Caco-2 (cell line): ENCODE results near the gene UBE2E1. TPM values are rescaled to one million over a fixed set of nuclear protein-coding genes. Genes with fewer than 3 reads are reported as not detected.

Source experiments
- BruUV-seq: library from RNA; stranded (reverse); fragments of 400-500 nt; replicated peaks from 2 replicates; lab custom pipeline; 2021; lab: Mats Ljungman, UMichigan
- CTCF ChIA-PET: fragments of 300-600 bp; sonication (Branson Sonifier 250); formaldehyde crosslinking; loops from one replicate; lab custom pipeline; 2022; ENCODE audit warnings: antibody characterized with exemption; lab: Charles Lee
- POLR2A ChIA-PET: fragments of 300-600 bp; sonication (Branson Sonifier 250); formaldehyde crosslinking; loops from one replicate; lab custom pipeline; 2022; ENCODE audit warnings: antibody characterized with exemption; lab: Charles Lee
- DNase-seq, 2 experiments: peaks; one replicate each; pipeline versions ENCODE4 v3.0.0 to v3.0.0-alpha.2; 2020 to 2022
- H3K27me3 ChIP-seq: replicated peaks from 2 replicates; pipeline ENCODE4 v1.6.0; 2011; ENCODE audit warnings: low read length; ENCODE audit not compliant: control insufficient read depth, insufficient read depth
- H3K36me3 ChIP-seq: 2 replicates; pipeline ENCODE4 v1.5.1; 2011; ENCODE audit warnings: low read length; ENCODE audit not compliant: control insufficient read depth, insufficient read depth
- H3K4me1 ChIP-seq: fragments of 250-450 bp; sonication (Bioruptor Pico); 2 replicates; pipeline ENCODE4 v1.5.1; 2020; ENCODE audit warnings: mild to moderate bottlenecking
- H3K4me3 ChIP-seq: 2 replicates; pipeline ENCODE4 v1.5.1; 2011; ENCODE audit warnings: low read depth, mild to moderate bottlenecking, control low read depth, low read length
- H3K9me3 ChIP-seq: fragments of 250-450 bp; sonication (Bioruptor Pico); 2 replicates; pipeline ENCODE4 v1.5.1; 2020; ENCODE audit warnings: mild to moderate bottlenecking, moderate library complexity
- H3K27ac Mint-ChIP-seq: one replicate; pipeline ENCODE4 v1.8.0; 2022; ENCODE audit warnings: mixed read lengths; ENCODE audit not compliant: unreplicated experiment
- H3K27me3 Mint-ChIP-seq: one replicate; pipeline ENCODE4 v1.8.0; 2022; ENCODE audit warnings: mixed read lengths; ENCODE audit not compliant: insufficient read depth, unreplicated experiment
- H3K36me3 Mint-ChIP-seq: one replicate; pipeline ENCODE4 v1.8.0; 2022; ENCODE audit warnings: mild to moderate bottlenecking, mixed read lengths; ENCODE audit not compliant: insufficient read depth, unreplicated experiment
- H3K4me1 Mint-ChIP-seq: one replicate; pipeline ENCODE4 v1.8.0; 2022; ENCODE audit warnings: low read depth, mixed read lengths; ENCODE audit not compliant: unreplicated experiment
- H3K4me3 Mint-ChIP-seq: one replicate; pipeline ENCODE4 v1.8.0; 2022; ENCODE audit warnings: mild to moderate bottlenecking, moderate library complexity, mixed read lengths; ENCODE audit not compliant: unreplicated experiment
- H3K9me3 Mint-ChIP-seq: one replicate; pipeline ENCODE4 v1.8.0; 2022; ENCODE audit warnings: mixed read lengths; ENCODE audit not compliant: unreplicated experiment
- intact Hi-C: fragments of 100-400 bp; cut with micrococcal nuclease; formaldehyde crosslinking; loops from one replicate; pipeline ENCODE4 v1.10.0; 2022; ENCODE audit not compliant: unreplicated experiment
- total RNA-seq: library from RNA; stranded (reverse); gene quantifications from 2 replicates; pipeline ENCODE4 v1.2.3, GENCODE V29; 2022
- TF ChIP-seq, protein P1 (sequence below), 2 experiments: fragments of 200-600 bp in 1 of 2; IDR thresholded peaks; 1 replicate in 1 of 2; 2 replicates in 1 of 2; pipeline versions ENCODE4 v1.5.1 to v1.8.0; 2011 to 2022; ENCODE audit warnings: antibody characterized with exemption in 1 of 2, control low read depth in 1 of 2, inconsistent platforms in 1 of 2, low read depth in 1 of 2, low read length in 1 of 2, mild to moderate bottlenecking in 1 of 2, moderate library complexity in 1 of 2; ENCODE audit not compliant: insufficient read depth in 1 of 2, severe bottlenecking in 1 of 2, unreplicated experiment in 1 of 2

The UBE2E1 gene
- total RNA-seq, 1 experiment from 2014 or later: 104 TPM

DNA sequence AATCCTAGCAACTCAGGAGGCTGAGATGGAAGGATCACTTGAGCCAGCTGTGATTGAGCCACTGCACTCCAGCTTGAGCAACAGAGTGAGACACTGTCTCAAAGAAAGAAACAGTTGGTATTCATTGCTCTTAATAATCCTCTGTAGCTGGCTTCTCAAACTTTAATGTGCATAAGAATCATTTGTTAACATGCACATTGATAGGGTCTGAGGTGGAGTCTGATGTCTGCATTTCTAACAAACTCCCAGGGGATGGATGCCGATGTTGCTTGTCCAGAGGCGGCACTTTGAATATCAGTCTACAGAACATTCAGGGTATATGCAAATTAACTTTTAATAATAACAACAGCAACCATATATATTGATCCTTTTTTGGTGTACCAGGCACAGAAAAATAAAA, 71.2 kb downstream of the UBE2E1 start:
- no peaks in the 10 kb centered on the region for H3K4me1 ChIP-seq
- no peaks in the 10 kb centered on the region for H3K36me3 ChIP-seq
- H3K4me3 ChIP-seq: no peak overlapping the region
- ChIA-PET POLR2A (no interaction called here), CTCF (no interaction called here)
- TF ChIP-seq, protein P1, sequence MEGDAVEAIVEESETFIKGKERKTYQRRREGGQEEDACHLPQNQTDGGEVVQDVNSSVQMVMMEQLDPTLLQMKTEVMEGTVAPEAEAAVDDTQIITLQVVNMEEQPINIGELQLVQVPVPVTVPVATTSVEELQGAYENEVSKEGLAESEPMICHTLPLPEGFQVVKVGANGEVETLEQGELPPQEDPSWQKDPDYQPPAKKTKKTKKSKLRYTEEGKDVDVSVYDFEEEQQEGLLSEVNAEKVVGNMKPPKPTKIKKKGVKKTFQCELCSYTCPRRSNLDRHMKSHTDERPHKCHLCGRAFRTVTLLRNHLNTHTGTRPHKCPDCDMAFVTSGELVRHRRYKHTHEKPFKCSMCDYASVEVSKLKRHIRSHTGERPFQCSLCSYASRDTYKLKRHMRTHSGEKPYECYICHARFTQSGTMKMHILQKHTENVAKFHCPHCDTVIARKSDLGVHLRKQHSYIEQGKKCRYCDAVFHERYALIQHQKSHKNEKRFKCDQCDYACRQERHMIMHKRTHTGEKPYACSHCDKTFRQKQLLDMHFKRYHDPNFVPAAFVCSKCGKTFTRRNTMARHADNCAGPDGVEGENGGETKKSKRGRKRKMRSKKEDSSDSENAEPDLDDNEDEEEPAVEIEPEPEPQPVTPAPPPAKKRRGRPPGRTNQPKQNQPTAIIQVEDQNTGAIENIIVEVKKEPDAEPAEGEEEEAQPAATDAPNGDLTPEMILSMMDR (IDR thresholded peaks at IDR 0.05; ENCODE audit: insufficient read depth in 1 of 2, low read depth in 1 of 2, low read length in 1 of 2, severe bottlenecking in 1 of 2, unreplicated experiment in 1 of 2): no peak
- H3K9me3 ChIP-seq: no peaks in the 10 kb centered on the region
- Mint-ChIP-seq H3K27ac (no peak overlapping the region), H3K4me3 (no peak overlapping the region), H3K4me1 (no peaks in the 10 kb centered on the region), H3K36me3 (peaks cover 15% of the 10 kb centered on the region), H3K9me3 (no peaks in the 10 kb centered on the region), H3K27me3 (no peaks in the 10 kb centered on the region)
- no peak for DNase-seq
- no TSS peak for BruUV-seq
- no peaks in the 10 kb centered on the region for H3K27me3 ChIP-seq
- intact Hi-C loops: no loop called here

DNA sequence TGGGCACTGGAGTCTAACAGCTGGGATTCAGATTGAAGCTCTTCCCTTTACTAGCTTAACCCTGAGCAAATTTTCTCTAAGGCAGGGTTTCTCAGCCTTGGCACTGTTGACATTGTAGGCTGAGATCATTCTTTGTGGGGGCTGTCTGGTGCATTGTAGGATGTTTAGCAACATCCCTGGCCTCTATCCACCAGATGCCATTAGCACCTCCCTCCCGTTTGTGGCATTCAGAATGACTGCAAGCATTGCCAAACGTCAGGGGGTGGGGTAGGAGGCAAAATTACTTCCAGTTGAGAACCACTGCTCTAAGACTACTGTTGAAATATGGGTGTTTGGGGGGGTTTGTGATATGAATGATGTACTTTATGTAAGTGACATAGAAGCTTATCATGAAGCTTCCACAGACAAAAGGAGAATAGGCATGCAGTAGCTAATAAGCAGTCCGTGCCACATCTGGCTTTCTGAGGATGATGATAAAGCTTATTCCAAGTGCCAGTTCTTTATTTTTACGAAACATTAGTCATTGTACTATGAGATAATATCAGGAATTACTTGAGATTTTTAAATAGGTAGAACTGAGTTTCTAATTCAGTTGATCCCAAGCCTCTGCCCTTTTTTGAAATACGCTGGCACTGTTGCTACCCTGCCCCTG, 71.7 kb downstream of the UBE2E1 start:
- no peak overlapping the region for H3K4me3 Mint-ChIP-seq
- no peaks in the 10 kb centered on the region for H3K9me3 Mint-ChIP-seq
- Histone ChIP-seq H3K4me3 (no peak overlapping the region), H3K4me1 (no peaks in the 10 kb centered on the region), H3K27me3 (no peaks in the 10 kb centered on the region), H3K36me3 (no peaks in the 10 kb centered on the region), H3K9me3 (no peaks in the 10 kb centered on the region)
- POLR2A ChIA-PET: no interaction called here
- no peak for DNase-seq
- H3K27me3 Mint-ChIP-seq: no peaks in the 10 kb centered on the region
- peaks cover 19% of the 10 kb centered on the region for H3K36me3 Mint-ChIP-seq
- H3K27ac Mint-ChIP-seq: no peak overlapping the region
- BruUV-seq: no TSS peak
- no peaks in the 10 kb centered on the region for H3K4me1 Mint-ChIP-seq
- intact Hi-C loops: no loop called here
- TF ChIP-seq, protein P1 (IDR thresholded peaks at IDR 0.05; ENCODE audit: insufficient read depth in 1 of 2, low read depth in 1 of 2, low read length in 1 of 2, severe bottlenecking in 1 of 2, unreplicated experiment in 1 of 2): no peak
- CTCF ChIA-PET: no interaction called here

DNA sequence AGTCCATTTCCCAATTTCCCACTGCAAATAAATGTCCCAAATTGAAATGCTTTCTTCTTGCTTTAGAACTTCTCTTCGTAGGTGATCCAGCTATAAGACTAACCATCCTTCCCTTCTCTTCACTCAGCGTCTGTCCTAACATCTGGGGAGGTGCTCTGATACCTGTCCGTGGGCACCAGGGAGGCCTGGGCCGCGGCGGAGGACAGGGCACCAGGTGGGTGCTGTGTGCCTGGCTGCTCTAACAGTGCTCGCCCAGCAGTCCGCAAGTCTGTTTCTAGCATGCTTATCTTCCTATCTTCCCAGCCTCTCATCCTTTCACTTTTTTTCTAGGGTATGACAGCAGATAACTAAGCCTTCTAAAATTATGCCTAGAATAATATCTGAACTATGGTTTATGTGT, 73.7 kb downstream of the UBE2E1 start:
- Mint-ChIP-seq H3K36me3 (peaks cover 19% of the 10 kb centered on the region), H3K4me1 (no peaks in the 10 kb centered on the region), H3K27me3 (no peaks in the 10 kb centered on the region), H3K4me3 (no peak overlapping the region), H3K9me3 (no peaks in the 10 kb centered on the region), H3K27ac (no peak overlapping the region)
- DNase-seq: no peak
- BruUV-seq: no TSS peak
- Histone ChIP-seq H3K27me3 (no peaks in the 10 kb centered on the region), H3K9me3 (no peaks in the 10 kb centered on the region), H3K36me3 (no peaks in the 10 kb centered on the region), H3K4me3 (no peak overlapping the region), H3K4me1 (no peaks in the 10 kb centered on the region)
- POLR2A ChIA-PET: no interaction called here
- intact Hi-C loops: no loop called here
- TF ChIP-seq, protein P1 (IDR thresholded peaks at IDR 0.05; ENCODE audit: insufficient read depth in 1 of 2, low read depth in 1 of 2, low read length in 1 of 2, severe bottlenecking in 1 of 2, unreplicated experiment in 1 of 2): no peak
- CTCF ChIA-PET: no interaction called here
